ENCODE measurements around the gene PPP2R5A.

The PPP2R5A gene

DNA sequence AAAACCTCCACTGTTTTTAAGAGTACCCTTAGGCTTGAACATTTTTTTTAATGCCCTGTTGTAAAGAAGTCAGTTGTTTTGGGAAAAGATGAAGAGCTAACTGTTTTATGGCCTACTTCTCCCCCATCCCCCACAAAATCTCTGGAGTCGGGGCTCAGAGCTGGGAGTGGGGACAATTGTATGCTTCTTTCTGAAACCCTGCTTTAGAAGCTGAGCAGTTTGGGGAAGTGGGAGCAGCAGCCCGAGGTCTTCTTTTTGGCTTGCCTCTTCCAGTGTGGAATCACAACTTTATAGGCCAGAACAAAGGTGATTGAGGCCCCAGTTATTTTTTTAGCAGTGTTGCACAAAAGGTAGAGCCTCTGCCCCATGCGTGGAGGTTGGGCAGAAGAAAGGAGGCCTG lies 25.2 kb downstream of the PPP2R5A start:
- Histone ChIP-seq H4K20me1 (ENCODE audit: low read depth, low read length) (no peaks in the 10 kb centered on the region; the same call in 1 of the 2 replicates), H3K9me2 (replicated peaks; ENCODE audit: insufficient read depth, low read length) (no peaks in the 10 kb centered on the region), H3K79me2 (ENCODE audit: insufficient read depth, low read length) (peaks cover 94% of the 10 kb centered on the region), H3K4me2 (ENCODE audit: low read depth, low read length, poor library complexity, severe bottlenecking) (no peak overlapping the region), H3K27me3 (ENCODE audit: low read length) (no peaks in the 10 kb centered on the region), H3F3A (ENCODE audit: insufficient read depth) (no peaks in the 10 kb centered on the region; the same call in 1 of the 2 replicates), H2AFZ (ENCODE audit: low read depth, low read length, severe bottlenecking) (no peak overlapping the region), H3K4me3 (ENCODE audit: insufficient read depth, low read length, poor library complexity, severe bottlenecking) (no peak overlapping the region), H3K9ac (ENCODE audit: low read length) (no peak overlapping the region), H3K9me3 (ENCODE audit: insufficient read depth, low read length) (no peaks in the 10 kb centered on the region), H3K27ac (ENCODE audit: low read depth, low read length) (no peak overlapping the region), H3K36me3 (ENCODE audit: low read length) (peaks cover 8% of the 10 kb centered on the region; the same call in 1 of the 2 replicates)
- no peak for TF ChIP-seq EZH2phosphoT487 (conservative IDR thresholded peaks at IDR 0.05; ENCODE audit: low read length)
- TF ChIP-seq, protein P1, sequence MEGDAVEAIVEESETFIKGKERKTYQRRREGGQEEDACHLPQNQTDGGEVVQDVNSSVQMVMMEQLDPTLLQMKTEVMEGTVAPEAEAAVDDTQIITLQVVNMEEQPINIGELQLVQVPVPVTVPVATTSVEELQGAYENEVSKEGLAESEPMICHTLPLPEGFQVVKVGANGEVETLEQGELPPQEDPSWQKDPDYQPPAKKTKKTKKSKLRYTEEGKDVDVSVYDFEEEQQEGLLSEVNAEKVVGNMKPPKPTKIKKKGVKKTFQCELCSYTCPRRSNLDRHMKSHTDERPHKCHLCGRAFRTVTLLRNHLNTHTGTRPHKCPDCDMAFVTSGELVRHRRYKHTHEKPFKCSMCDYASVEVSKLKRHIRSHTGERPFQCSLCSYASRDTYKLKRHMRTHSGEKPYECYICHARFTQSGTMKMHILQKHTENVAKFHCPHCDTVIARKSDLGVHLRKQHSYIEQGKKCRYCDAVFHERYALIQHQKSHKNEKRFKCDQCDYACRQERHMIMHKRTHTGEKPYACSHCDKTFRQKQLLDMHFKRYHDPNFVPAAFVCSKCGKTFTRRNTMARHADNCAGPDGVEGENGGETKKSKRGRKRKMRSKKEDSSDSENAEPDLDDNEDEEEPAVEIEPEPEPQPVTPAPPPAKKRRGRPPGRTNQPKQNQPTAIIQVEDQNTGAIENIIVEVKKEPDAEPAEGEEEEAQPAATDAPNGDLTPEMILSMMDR (IDR thresholded peaks at IDR 0.05; ENCODE audit: insufficient read depth, low read length, poor library complexity, severe bottlenecking), result no peak

DNA sequence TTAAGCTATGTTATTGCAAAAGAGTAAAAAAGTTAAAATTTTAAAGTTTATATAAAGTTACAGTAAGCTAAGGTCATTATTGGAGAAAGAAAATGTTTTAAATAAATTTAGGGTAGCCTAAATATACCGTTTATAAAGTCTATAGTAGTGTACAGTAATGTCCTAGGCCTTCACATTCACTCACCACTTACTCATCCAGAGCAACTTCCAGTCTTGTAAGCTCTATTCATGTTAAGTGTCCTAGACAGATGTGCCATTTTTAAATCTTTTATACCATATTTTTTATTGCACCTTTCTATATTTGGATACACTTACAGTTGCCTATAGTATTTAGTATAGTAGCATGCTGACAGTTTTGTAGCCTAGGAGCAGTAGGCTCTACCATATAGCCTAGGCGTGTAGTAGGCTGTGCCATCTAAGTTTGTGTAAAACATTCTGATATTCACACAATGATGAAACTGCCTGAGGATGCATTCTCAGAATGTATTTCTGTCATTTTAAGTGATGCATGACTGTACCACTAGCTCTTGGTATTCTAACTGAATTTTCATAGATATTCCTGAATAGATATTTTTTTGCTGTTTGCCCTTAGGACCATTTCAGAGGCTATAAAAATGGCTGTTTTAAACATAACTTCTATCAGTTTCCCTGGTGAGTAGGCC lies 26.8 kb downstream of the PPP2R5A start:
- Histone ChIP-seq H4K20me1 (ENCODE audit: low read depth, low read length) (no peaks in the 10 kb centered on the region; the same call in 1 of the 2 replicates), H3F3A (ENCODE audit: insufficient read depth) (no peaks in the 10 kb centered on the region; the same call in 1 of the 2 replicates), H3K9ac (ENCODE audit: low read length) (no peak overlapping the region), H2AFZ (ENCODE audit: low read depth, low read length, severe bottlenecking) (no peak overlapping the region), H3K36me3 (ENCODE audit: low read length) (peaks cover 8% of the 10 kb centered on the region; the same call in 1 of the 2 replicates), H3K4me2 (ENCODE audit: low read depth, low read length, poor library complexity, severe bottlenecking) (no peak overlapping the region), H3K9me3 (ENCODE audit: insufficient read depth, low read length) (no peaks in the 10 kb centered on the region), H3K27me3 (ENCODE audit: low read length) (no peaks in the 10 kb centered on the region), H3K27ac (ENCODE audit: low read depth, low read length) (no peak overlapping the region), H3K79me2 (ENCODE audit: insufficient read depth, low read length) (peaks cover 96% of the 10 kb centered on the region), H3K9me2 (replicated peaks; ENCODE audit: insufficient read depth, low read length) (no peaks in the 10 kb centered on the region), H3K4me3 (ENCODE audit: insufficient read depth, low read length, poor library complexity, severe bottlenecking) (no peak overlapping the region)
- TF ChIP-seq, protein P1 (IDR thresholded peaks at IDR 0.05; ENCODE audit: insufficient read depth, low read length, poor library complexity, severe bottlenecking), result no peak
- TF ChIP-seq EZH2phosphoT487 (conservative IDR thresholded peaks at IDR 0.05; ENCODE audit: low read length), result no peak

DNA sequence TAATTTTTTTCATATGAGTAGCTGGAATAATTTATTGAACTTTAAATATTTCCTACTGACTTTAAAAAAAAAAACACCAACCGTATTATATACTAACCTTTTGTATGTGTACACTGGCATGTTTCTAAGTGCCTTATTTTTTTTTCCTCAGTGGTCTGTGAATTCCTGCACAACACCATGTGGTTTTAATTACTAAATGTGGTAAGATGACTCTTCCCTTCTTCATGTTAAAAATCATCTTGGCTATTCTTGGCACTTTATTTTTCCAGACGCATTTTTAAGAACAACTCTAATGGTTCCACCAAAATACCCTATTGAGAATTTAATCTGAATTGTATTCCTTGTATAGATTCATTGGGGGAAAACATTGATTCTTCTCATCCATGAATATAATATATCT lies 28.4 kb downstream of the PPP2R5A start:
- peaks cover 8% of the 10 kb centered on the region for H4K20me1 ChIP-seq (ENCODE audit: low read depth, low read length)
- H3K79me2 ChIP-seq (ENCODE audit: insufficient read depth, low read length), result peaks cover 96% of the 10 kb centered on the region

More for the DNA sequence above, 28.4 kb downstream of the PPP2R5A start:
- no peak for TF ChIP-seq EZH2phosphoT487 (conservative IDR thresholded peaks at IDR 0.05; ENCODE audit: low read length)
- TF ChIP-seq, protein P1 (IDR thresholded peaks at IDR 0.05; ENCODE audit: insufficient read depth, low read length, poor library complexity, severe bottlenecking), result no peak
- Histone ChIP-seq H3K9ac (ENCODE audit: low read length) (no peak overlapping the region), H3K36me3 (ENCODE audit: low read length) (no peaks in the 10 kb centered on the region), H3K9me2 (replicated peaks; ENCODE audit: insufficient read depth, low read length) (no peaks in the 10 kb centered on the region), H3K4me3 (ENCODE audit: insufficient read depth, low read length, poor library complexity, severe bottlenecking) (no peak overlapping the region), H3K9me3 (ENCODE audit: insufficient read depth, low read length) (no peaks in the 10 kb centered on the region), H3F3A (ENCODE audit: insufficient read depth) (peaks cover 3% of the 10 kb centered on the region; the same call in 1 of the 2 replicates), H3K27me3 (ENCODE audit: low read length) (no peaks in the 10 kb centered on the region), H3K27ac (ENCODE audit: low read depth, low read length) (no peak overlapping the region), H2AFZ (ENCODE audit: low read depth, low read length, severe bottlenecking) (no peak overlapping the region), H3K4me2 (ENCODE audit: low read depth, low read length, poor library complexity, severe bottlenecking) (no peak overlapping the region)

Data from SU-DHL-6 (cell line).